Measurements from ENCODE around the gene PIEZO2.
"Not testable (repeated sequence)": the region's sequence is repeated elsewhere in the genome, so short reads cannot be mapped to it uniquely, and the experiment has no call there.

Gene PIEZO2

DNA sequence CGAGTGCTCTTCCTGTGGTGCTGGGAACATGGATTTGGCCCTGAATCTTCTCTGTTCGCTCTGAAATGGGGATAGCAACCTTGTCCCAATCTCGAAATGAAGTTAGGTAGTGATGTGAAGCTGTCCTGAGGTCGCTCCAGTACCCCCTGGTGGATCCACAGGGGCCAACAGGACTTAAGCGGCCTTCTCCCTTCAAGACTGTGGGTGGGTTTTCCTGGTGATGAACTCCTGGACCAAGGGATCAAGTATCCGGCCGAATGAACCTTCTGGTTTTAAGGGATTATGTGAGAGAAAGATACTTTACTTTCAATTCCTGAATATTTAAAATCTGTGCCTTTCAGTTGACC is 467.0 kb downstream of the PIEZO2 start:
- DNase-seq (ENCODE audit: low spot score): no peak

DNA sequence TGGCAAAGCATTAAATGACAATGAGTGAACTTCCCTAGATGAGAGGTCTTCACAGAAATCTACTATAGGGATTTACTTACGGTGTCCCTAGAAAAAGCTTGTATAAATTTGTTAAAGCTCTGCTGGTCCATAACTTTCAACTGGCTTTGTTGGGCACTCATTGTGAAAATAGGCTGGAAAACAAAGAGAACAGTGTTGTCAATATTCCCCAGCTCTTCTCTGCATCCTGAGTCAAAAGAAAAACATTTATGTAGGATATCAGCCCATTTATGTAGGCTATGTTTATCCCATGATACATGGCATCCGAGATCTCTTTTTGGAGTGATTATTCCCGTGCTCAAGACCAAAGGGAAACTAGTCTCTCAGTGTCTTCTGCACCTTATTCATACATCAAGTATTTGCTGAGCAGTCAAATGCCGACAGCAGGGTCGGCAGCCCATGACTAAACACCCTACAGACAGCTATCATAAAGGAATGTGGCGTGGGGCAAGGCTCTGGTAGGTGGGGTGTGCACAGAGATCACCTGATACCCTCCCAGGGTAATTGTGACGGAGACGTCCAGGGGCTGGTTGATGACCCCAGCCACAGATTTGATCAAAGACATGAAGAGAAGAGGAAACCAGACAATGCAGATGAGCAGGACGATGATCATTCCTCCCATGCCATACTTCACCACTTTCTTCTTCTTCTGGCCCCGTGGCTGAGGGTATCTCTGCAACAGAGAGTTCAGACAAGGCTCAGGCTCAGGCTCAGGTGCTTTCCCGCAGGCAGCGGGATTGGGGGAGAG is 467.6 kb downstream of the PIEZO2 start:
- DNase-seq (ENCODE audit: low spot score): no peak

DNA sequence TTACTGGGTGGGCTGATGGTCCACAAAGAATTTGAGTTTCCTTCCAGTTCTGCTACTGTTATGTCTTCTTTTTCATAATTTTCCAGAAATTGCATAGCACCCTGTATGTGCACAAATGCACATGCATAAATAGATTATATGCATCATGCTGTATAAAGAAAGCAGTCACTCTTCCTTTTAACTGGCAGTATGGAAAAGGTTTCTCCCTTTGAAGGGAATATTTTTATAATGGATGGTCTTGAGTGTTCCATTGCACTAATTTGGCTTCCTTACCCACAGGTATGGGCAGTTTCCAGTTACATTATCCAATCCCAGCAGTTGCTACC is 469.1 kb downstream of the PIEZO2 start:
- DNase-seq (ENCODE audit: low spot score): no peak

DNA sequence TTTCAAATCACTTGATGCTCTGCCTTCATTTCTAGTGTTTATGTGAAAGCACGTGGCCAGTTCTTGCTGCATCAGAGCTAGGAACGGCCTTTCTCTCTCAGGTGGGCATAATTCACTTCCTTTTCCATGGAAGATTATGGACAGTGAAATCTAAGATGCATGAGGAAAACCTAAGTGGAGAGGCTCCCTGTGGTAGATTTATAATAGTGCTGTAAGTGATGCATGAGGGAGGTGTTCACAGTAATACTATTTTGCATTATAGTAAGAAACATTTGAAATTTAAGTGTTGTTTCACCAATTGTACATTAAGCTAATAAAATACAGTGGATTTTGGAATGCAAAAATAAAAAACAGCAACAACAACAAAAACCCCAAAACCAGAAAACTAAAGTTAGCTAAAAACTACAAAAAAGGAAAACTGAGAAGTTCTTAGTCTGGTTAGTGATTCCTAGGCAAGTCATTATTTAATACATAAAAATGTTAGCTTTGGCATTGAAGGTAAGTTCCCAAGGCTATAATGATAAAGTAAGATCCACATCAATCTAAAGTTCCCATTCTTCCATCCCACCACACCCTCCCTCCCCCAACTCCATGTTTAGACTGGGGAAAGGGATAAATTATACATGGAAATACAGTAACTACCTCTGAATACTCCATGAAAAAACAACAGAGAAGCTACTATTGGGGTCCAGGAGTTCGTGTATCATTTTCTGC is 469.7 kb downstream of the PIEZO2 start:
- DNase-seq (ENCODE audit: low spot score): no peak

DNA sequence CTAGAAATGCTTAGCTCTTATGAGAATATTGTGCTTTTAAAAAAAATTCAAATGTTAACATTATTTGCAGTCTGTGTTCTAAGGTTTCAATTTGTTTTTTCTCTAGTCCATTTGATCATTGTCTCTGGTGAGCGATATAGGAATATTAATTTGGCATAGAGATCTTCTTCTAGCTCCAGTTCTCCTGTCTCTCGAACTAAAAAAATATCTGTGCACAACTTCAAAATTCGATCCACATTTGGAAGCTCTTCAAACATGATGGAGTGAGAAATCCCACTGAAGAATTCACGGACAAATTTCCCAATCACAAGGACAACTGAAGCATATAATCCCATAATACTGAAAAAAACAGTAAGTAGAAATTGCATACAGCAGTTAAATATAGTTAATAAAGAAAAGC is 477.9 kb downstream of the PIEZO2 start:
- no peak for DNase-seq (ENCODE audit: low spot score)

DNA sequence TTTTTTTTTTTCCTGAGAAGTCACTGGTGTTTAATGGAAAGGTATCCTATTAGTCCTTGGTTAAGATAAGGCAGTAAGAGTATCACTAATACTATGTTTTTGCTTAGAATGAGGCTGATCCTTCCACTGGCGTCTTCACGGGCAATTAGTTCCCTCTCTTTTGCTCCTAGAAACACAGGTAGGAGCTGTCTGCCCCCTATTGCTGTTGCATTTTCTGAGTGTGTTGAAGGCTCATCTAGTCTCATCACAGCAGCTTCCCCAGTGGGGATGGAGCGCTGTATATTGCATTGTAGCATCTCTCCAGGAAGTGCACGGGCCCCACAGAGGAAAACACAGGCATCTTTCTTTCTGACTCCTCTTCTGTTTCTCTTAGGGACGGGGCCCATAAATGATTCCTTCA is 478.5 kb downstream of the PIEZO2 start:
- no peak for DNase-seq (ENCODE audit: low spot score)

DNA sequence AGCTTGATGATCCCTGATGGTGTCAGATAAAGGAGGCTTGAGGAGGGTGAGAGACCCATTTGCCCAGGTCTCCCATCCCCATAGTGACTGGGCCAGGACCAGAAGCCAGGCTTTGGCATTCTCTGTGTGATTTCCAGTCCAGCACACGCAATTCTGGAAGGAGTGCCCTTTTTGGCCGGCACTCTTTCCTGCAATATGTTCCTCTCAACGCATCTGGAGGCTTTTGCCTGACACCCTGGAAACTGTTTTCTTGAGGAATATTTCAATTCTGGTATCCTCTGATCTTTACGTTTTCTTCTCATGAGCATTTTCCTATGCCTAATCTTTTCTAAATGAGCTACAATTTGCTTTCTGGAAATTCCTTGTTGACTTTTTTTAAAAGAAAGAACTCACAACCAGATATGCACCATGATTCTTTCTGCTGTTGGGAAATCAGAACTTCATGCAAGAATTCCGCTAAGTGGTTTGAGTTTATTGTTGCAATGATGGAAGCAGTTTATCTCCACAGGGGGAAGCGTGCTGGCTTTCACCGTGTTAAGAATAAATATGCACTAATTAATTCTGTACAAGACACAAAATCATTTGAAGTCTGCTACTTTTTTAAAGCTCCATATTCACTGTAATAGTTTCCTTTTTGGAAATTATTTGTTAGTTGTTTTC is 479.8 kb downstream of the PIEZO2 start:
- no peak for DNase-seq (ENCODE audit: low spot score)

DNA sequence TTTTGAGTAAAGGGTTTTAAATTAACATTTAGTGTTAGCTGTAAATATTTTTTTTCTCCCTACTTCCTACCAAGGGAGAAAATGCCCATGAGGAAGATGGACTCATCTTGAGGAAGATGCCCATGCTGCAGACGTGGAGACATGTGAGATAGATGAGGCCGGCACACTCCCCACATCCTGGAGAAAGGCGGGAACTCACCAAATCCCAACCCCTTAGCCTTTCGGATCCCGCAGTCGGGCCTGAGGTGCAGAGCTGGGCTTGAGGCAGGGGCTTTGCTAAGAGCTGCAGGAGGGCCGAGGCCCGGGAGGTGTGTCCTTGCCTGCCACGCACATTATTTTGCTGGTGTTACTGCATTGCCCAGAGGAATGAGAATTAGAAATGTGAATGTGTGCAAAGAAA is 485.6 kb downstream of the PIEZO2 start:
- DNase-seq (ENCODE audit: low spot score): no peak

DNA sequence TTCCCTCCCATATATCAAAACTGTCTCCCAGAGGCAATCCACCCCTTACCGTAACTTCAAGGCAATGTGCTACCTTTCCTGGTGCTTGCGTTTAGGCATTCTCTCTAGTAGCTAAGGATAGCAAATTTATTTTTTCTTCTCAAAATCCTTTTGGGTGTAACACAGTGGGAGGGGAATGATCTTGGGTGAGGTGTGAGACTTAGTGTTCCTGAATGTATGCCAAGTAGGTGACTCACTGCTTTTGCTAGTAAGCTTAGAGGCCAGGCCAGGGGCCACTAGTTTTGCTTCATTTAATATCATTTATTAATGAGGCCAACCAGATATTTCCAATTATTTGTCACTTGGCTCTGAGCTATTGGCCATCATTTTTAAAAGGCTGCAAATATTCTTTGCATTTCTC is 488.1 kb downstream of the PIEZO2 start:
- DNase-seq (ENCODE audit: low spot score): peak; percentile 37

DNA sequence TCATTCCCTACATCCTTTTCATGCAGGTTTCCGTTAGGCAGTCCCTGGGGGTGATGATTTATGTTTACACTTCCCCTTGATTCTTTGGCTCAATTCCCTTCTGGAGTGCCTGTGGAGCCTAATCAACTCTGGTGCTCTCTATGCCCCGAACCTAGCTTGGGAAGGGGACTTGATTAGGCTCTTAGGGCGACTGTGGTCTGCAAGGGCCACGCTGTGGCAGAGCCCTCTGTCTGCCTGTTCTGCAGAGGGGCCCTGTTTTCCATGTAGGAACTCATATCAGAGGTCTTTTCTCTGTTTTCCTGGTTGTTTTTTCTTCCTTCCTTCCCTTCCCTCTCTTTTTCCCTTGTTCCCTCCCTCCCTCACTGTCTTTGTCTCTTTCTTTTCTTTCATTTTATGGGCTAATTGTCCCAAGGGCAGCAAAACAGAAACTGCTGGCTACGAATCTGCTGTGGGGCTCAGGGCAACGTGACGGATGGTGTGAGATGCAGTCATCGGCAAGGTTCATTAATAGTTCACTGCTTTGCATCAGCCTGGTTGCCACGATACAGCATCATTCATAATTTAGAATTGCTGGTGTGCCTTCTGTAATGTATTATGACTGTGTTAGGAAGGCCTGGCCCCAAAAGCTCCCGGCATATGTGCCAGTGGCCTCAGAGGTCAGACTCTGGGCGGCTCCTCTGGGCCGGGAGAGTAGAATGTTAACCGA is 489.0 kb downstream of the PIEZO2 start:
- no peak for DNase-seq (ENCODE audit: low spot score)

DNA sequence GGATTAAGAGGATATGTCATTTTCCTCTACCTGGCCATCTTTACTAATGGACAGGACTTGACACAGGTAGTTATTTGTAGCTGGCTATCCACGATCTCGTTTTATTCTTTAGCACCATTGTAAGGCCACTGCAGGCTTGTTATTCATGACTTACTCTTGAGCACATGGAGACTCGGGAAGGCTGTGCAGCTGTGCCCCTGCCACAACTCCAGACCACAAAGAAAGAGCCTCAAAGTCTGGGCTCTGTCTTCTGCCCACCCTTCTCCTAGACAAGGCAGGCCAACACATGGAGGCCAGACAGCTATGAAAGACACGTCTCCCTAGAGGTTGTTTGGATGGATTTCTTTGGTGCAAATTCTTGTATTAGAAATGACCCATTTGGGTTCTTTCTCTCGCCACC is 489.8 kb downstream of the PIEZO2 start:
- DNase-seq (ENCODE audit: low spot score): no peak

DNA sequence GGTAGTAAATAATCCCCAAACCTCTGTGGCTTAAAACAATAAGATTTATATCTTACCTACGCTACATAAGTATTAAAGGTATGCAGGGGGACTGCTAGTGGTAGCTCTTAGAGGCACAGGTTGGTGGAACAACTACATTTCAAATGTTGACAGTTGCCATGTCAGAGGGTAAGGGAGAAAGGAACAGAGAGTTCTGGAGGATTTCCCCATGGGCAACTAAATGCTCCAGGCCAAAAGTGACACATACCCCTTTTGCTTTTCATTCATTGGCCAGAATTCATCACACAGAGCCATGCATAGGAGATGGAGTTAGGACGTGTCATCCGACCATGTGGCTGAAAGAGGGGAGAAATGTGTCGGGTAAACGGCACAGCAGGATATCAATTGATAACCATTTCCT is 490.4 kb downstream of the PIEZO2 start:
- no peak for DNase-seq (ENCODE audit: low spot score)

DNA sequence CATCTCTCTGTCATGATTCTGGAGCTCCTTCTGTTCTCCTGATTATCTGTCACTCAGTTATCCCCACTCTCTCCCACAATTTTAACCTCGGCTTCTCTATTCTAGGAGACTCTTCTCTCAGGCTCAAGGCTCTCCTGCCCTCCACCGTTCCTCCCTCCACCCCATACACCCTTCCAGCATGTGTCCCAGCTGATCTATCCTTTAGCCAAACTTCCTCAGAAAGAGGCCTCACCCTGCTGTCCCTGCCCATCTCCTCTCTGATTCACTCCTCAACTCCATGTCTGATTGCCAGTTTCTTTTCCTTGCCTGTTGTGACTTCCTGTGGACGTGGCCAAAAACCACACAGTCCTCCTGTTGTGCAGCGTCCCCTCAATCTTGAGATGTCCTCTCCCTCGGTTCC is 505.4 kb downstream of the PIEZO2 start:
- not testable (repeated sequence) for DNase-seq (ENCODE audit: low spot score)

DNA sequence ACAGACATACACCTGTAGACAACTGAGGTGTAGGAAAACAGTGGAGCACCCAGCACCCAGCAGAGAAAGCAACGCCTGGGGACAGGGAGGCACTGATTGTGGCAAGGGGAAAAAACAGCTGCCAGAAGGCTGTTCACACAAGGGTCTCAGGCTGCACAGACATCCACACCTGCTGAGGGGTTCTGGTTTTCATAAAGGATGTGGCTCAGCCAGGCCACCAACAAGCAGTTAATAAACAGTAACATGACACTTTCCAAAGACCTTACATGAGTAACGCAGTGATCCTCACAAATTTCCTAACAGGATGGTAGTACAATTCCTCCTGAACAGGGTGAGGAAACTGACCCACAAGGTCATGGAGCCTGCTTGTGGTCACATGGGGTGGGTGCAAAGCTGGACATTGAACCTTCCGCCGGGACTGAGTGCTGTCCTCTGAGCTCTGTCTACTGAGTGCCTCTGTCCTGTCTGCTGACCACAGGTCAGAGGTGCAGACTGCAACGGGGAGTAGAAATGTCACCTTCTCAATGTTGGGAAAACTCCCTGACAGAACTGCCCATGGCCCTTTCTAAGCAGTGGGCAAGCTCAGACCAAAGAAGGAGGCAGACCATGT is 506.3 kb downstream of the PIEZO2 start:
- DNase-seq (ENCODE audit: low spot score): not testable (repeated sequence)

DNA sequence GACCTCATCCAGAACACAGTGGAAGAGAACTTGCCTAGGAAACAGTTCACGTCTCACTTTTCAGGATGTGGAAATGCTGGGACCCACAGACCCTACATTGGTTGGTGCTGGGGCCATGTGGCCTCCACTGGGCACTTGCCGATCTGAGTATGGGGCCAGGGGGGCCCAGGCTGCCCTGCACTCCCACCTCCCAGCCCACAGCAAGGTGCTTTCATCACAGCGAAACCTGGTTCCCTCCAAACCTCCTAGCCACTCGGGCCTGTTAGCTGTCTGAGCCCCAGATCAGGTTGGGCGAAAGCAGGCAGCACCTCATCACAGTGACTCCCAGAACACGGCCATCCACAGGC is 510.9 kb downstream of the PIEZO2 start:
- not testable (repeated sequence) for DNase-seq (ENCODE audit: low spot score)

DNA sequence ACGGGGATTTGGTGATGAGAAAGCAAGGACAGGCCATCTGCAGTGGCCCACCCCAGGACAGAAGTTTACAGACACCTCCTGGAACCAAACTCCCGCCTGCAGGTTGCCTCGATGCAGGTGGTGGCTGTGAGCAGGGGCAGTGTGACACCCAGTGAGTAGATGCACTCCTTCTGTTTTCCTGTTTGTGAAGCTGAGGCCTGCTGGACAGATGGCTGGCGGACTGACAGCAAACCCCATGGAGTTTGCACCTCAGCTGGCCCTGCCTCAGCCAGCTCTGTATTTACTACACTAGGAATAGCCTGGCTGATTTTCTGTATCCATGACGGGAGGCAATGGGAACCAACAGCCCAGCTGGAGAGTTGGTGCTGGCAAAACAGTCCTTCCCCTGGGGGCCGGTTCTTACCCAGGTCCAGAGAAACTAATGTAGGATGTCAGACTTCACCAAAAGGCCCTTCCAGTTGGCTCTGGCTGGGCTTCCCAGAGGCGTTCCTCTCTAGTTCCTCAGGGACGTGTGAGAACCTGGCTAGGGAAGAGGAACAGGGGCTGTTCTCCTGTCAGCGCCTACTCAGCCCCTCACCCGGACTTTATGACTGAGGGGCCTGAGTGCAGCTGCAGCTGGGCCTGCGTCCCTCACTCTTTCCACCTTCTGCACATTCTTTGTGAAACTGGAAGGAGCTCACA is 511.4 kb downstream of the PIEZO2 start:
- DNase-seq (ENCODE audit: low spot score): not testable (repeated sequence)

DNA sequence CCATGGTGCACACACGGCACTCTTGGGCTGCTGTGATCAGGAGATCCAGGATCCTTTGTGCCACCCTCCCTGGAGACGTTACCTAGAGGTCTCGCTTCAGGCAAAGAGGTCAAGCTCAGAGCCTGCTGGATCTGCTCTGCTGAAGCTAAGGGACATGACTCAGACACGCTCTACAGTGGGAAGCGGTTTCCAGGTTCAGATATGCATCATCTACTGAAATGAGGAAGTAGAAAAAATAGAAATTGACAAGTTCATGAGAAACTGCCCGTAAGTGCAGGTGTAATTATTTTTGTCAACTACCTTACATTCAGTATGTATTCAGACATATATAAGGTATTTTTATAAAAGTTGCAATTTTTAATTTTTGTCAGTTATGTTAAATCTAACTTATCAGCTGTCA is 520.3 kb downstream of the PIEZO2 start:
- not testable (repeated sequence) for DNase-seq (ENCODE audit: low spot score)

DNA sequence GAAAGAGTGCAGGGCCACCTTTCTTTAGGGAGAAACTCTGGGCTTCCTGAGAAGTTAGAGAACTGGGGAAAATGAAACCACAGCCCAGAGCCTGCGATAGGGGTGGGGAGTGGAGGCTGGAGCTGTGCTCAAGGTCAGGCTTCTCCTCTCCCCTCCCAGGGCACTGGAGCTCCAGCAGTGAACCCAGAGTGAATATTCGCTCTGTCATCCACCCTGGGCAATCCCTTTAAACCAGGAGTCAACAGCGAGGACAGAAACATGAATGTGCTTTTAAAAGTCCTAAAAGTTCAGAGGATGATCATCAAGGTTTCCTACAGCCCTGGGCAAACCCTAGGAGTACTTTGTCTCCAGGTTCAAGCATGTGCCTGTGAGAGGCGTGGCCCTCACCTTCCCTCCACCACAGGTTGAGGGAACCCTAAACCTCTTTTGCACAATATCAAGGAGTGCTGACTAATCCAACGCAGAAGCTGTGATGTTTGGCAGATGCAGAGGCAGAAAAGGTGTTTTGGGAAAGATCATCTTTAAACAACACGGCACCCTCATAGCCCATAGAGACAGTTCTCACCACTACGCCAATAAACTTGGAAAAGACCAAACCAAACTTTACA is 522.7 kb downstream of the PIEZO2 start:
- DNase-seq (ENCODE audit: low spot score): not testable (repeated sequence)

DNA sequence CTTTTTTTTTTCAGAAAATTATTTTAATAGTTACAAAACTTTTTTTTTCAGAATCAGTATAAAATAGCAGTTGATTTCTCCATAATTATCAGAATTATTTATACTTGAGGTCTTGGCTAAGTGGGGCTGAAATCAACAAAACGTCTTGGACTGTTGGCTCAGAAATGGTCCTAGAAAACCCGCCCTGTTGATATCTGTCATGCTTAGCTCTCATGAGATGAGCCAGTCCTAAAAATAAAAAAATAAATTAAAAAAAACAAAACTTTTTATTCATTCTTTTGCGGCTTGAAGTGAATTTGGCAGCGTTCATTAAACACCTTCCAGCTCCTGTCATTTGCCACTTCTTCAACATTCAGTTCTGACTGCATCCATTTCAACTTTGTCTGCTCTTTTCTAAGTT is 525.8 kb downstream of the PIEZO2 start:
- not testable (repeated sequence) for DNase-seq (ENCODE audit: low spot score)

DNA sequence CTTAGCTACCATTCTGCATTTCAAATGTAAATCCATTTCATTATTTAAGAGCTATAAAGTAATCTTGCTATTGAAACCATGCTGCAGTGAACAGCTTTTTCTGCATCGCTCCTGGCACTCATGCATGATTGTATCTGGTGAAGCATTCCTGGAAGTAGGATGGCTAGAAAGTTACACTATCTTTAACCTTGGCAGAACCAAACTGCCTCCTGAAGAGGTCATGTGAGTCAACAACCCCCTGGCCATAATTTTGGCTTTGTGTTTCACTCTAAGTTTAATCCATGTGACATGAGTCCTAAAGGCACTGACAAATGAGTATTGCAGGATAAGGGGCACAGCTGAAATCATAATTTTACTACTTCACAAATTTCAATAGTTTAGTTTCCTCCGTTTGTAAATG is 526.4 kb downstream of the PIEZO2 start:
- DNase-seq (ENCODE audit: low spot score): not testable (repeated sequence)

DNA sequence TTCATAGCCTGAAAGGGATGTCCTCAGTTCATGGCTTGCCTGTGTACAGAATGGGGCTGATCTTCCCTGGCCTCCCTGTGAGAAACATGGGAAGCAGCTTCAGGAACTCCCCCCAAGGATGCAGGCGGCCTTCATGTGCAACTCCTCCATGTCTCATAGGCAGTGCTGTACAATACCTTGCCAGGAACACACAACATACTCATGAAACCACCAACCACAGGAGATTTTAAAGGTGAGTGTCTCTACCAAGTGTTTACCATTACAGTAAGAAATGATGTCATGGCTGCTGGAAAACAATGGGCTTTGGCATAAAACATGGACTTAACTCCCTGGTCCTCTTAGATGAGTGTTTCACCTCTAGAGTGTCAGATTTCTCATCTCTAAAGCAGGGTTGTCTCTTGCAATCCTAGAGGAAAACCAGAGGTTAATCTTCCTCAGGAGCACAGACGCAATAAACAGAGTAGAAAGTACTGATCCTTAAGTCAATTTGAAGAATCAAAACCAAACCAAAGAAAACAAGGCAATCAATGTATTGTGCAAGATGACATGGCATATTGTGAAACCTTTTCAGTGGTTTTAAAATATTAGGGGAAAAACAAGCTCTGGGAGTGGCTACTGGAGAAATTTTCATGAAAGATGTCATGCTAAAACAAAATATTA is 528.6 kb downstream of the PIEZO2 start:
- DNase-seq (ENCODE audit: low spot score): not testable (repeated sequence)

Measured in LoVo (cell line).